Stimulated activated CD4-positive, alpha-beta T cell treated with anti-CD3 and anti-CD28 coated beads, Interleukin-4, amount 100 ng/mL, for 4 hours (primary cell): ENCODE results near the gene SAMD5.
"Not testable (repeated sequence)": the region's sequence is repeated elsewhere in the genome, so short reads cannot be mapped to it uniquely, and the experiment has no call there.

Experiments
- DNase-seq, 2 experiments: peaks; one replicate each; pipeline ENCODE4 v3.0.0-alpha.2; 2020

Gene SAMD5

GRCh38 chr6:147528511-147529145 lies 20.1 kb downstream of the SAMD5 start:
- no peak for DNase-seq

DNA sequence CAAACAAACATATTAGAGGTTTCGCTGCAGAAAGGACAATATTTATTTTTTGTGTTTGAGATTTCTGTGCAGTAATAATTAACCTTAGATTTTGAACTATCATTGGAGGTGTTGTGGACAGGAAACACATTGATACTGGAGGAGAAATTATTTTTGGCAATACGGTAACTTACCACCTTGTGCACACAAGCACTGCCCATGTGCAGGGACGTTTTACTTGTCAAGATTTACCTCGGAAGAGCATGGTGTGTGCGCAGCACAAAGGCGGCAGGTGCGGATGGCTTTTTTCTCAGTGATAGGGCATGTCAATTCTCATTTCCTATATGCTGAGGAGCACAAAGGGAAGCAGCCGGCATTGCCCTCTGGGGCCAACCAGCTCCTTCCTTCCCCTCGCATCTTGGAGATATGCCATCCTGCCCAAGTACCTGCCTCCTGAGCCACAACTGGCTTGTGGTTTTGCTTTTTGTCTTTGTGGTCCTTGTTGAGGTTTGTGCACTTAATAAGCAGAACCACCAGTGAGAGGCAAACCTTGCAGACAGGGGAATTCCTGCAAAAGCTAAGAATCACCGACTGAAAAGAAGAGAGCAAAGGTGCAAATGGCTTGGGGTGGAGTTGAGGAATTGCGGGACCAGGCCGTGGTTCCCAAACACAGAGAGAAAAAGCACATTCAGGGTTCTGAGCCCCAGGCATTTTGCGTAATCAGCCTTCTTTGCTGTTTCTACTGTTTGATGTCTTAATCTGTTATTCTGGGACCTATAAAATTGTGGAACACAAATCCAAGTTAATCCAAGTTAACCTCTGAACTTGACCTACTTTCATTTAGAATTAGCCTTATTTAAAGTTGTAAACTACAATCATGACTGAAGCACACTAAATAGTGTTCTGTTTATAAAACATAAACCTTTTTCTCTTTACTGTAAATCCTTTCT lies 21.9 kb downstream of the SAMD5 start:
- DNase-seq: no peak

- no peak for DNase-seq
Observed at GRCh38 chr6:147531321-147531720, 22.8 kb downstream of the SAMD5 start.

DNA sequence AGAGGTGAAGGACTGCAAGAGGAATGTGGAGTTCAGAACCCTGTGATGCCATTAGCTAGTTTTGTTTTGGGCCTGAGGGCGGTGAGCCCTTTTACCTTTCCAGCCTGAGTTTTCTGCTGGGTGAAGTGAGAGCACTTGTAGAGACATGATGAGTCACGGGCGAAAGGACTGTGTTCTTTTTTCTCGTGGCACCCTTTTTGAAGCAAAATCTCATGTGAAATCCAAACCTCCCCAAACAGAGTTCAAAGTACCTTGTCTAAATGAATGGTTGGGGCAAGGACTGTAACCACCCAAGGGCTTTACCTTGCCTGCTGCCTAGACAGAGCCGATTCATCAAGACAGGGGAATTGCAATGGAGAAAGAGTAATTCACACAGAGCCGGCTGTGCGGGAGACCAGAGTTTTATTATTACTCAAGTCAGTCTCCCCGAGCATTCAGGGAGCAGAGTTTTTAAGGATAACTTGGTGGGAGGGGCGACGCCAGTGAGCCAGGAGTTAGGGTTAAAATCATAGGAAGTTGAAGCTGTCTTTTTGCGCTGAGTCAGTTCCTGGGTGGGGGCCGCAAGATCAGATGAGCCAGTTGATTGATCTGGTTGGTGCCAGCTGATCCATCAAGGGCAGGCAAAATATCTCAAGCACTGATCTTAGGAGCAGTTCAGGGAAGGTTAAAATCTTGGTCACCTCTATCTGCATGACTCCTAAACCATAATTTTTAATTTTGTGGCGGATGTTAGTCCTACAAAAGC lies 25.8 kb downstream of the SAMD5 start:
- no peak for DNase-seq

GRCh38 chr6:147538821-147539220 lies 30.3 kb downstream of the SAMD5 start:
- no peak for DNase-seq

- no peak for DNase-seq
Observed at GRCh38 chr6:147540075-147540474, 31.6 kb downstream of the SAMD5 start.

GRCh38 chr6:147542436-147542835 lies 33.9 kb downstream of the SAMD5 start:
- not testable (repeated sequence) for DNase-seq

DNA sequence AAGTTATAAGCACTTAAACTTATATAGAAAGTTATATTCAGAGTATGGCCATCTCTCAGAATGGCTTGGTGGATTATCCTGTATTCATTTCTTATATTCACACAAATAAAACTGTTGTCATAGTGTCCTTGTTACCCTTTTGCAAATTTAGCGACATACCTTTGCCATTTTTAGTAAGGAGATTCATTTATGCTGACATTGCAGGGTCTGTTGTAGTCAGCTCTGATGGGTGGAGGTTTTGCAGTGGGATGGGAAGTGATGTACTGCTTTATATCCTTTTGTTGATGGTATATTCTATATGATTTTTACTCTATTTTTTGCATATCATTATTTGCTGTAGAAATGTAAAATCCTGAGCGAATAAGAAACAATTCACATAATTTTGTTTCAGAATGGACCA lies 35.9 kb downstream of the SAMD5 start:
- DNase-seq: no peak

GRCh38 chr6:147546501-147547368 lies 38.2 kb downstream of the SAMD5 start:
- DNase-seq: no peak

DNA sequence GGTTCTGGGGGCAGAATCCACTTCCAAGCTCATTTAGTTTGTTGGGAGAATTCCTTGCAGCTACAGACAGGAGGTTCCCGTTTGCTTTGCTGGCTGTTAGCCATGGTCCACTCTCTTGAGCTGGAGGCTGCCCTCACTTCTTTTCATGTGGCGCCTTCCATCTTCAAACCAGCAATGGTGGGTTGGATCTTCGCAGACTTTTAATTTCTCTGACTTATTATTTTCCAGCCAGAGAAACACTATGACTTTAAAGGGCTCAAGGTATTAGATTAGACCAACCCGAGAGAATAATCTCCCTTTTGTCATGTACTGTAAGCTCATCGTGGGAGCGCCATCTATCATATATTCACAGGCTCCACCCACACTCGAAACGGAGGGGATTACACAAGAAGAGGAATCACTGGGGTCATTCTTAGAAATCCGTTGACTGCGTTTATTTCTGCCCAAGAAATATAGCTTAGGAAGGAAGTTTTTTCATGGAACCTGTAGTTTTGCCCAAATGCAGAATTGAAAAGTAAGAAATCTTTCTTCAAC lies 38.9 kb downstream of the SAMD5 start:
- no peak for DNase-seq

- DNase-seq: no peak
Observed at GRCh38 chr6:147548921-147549475, 40.5 kb downstream of the SAMD5 start.

GRCh38 chr6:147549531-147549930 lies 41.0 kb downstream of the SAMD5 start:
- no peak for DNase-seq

DNA sequence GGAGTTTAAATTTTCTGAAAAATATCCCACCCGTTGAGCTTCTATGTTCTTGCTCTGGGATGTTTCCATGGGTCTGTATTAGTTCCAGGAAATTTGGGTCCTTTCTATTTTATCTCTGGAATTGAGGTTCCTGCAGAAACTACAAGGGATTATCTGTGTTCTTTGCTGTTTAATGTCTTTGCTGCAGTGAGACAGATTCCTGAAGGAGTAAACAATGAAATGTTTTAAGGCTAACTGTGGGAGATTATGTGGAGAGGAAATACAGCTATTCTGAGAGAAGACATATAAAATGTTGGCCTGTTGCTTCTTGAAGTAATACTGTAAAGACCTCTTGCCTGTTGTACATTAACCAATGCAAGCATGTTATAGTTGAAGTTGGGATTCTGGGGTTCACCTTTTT lies 43.5 kb downstream of the SAMD5 start:
- DNase-seq: no peak

DNA sequence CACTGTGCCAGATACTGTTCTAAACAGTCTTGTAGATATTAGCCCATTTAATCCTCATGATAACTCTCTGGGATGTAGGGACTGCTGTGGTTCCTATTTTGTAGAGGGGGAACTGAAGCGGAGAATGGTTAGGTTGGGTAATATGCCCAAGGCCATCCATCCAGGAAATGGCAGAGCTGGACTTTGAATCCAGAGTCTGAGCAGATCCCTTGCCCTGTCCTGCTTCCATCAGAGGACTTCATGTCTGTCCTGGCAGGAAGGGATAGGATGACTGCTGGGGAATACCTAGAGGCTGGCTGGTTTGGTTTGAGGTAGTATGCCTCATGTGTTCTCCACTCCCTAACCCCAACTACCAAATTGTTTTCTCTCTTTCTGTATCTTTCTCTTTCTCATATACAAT lies 44.6 kb downstream of the SAMD5 start:
- DNase-seq: no peak

- DNase-seq: no peak
Observed at GRCh38 chr6:147554281-147554680, 45.8 kb downstream of the SAMD5 start.

GRCh38 chr6:147559006-147559405 lies 50.5 kb downstream of the SAMD5 start:
- no peak for DNase-seq

GRCh38 chr6:147560670-147561069 lies 52.2 kb downstream of the SAMD5 start:
- DNase-seq: no peak

GRCh38 chr6:147561726-147562125 lies 53.2 kb downstream of the SAMD5 start:
- no peak for DNase-seq

- no peak for DNase-seq
Observed at GRCh38 chr6:147563472-147563871, 55.0 kb downstream of the SAMD5 start.

GRCh38 chr6:147564556-147564955 lies 56.1 kb downstream of the SAMD5 start:
- no peak for DNase-seq

DNA sequence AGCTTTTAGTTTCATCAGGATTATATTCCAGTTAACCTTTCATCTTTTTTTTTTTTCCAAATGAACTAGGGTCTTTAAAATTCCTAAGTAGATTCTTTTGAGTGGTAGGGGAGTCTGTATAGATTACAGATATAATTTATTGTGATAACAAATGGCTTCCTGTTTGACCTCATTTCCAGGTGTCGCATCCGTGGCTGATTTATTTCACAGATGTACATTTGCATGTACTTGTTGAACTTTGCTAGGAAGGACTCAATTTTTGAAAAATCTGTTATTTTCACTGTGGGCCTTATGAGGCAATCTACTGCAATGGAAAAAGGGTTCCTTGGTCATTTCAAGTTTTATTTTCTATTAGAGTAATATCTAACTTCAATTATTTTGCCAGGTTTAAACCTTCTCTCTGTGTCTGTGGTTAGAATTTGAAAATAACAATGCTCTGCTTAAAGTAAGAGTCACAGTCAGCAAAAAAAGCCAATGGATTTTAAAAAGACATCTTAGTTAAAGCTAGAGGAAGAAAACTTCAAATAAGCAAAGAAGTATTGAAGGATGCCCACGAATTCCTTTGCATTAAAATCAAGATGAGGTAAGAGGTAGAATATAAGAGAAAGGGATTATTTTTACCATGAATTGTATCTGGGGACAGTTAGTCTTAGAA lies 57.9 kb downstream of the SAMD5 start:
- DNase-seq: no peak
